ENCODE measurements around the gene MYO9A. TPM values are rescaled to one million over a fixed set of nuclear protein-coding genes. Genes with fewer than 3 reads are reported as not detected.

Gene MYO9A
- total and polyA plus RNA-seq, 10 of the 15 experiments (the other 5 are each of a cell fraction or from before 2014, with no cell fraction given): 3.3 to 25.3 (median 12.2) TPM

DNA sequence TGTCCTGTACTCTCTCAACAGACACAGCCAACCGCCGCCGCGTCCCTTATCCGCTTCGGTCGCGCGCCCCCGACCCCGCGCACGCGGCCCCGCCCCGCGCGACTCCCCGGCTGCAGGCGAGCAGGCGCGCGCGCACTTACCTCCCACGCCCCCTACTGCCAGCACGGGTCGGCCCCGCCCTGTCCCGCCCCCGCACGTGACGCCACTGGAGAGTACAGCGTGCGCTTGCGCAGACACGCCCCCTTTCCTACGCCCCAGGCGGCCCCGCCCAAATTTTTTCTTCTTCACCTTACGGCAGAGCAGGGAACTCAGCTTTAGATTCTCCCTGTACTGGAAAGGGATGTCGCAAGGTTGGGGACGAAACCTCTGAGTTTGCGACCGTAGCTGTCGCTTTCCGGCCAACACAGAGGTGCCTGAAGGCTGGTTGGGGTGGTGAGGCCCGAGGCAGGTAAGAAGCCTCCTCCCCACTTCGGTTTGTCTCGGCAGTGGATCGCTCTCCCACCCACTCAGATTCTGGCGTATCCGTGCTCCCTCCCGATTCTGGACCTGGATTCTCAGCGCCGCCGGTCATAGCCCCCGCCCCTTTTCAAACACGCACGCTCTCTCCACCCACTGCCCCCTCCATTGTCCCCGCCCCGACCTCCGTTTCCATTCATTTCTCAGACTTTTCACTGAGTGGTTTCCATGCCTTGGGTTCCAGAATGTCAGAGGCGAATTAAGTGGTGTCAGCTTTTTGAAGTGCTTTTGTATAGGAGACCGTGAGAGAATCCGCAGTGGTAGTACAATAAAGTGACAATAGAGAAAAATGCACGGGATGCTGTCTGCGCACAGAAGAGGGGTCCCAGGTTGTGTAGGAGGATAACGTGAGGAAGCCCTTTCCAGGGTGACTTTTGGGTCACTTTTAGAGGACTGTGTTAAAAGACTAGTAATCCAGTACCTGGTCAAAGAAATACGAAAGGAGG lies at the start of gene MYO9A, which contains the start of gene SENP8 (continued):
- TF ChIP-seq, protein P1, sequence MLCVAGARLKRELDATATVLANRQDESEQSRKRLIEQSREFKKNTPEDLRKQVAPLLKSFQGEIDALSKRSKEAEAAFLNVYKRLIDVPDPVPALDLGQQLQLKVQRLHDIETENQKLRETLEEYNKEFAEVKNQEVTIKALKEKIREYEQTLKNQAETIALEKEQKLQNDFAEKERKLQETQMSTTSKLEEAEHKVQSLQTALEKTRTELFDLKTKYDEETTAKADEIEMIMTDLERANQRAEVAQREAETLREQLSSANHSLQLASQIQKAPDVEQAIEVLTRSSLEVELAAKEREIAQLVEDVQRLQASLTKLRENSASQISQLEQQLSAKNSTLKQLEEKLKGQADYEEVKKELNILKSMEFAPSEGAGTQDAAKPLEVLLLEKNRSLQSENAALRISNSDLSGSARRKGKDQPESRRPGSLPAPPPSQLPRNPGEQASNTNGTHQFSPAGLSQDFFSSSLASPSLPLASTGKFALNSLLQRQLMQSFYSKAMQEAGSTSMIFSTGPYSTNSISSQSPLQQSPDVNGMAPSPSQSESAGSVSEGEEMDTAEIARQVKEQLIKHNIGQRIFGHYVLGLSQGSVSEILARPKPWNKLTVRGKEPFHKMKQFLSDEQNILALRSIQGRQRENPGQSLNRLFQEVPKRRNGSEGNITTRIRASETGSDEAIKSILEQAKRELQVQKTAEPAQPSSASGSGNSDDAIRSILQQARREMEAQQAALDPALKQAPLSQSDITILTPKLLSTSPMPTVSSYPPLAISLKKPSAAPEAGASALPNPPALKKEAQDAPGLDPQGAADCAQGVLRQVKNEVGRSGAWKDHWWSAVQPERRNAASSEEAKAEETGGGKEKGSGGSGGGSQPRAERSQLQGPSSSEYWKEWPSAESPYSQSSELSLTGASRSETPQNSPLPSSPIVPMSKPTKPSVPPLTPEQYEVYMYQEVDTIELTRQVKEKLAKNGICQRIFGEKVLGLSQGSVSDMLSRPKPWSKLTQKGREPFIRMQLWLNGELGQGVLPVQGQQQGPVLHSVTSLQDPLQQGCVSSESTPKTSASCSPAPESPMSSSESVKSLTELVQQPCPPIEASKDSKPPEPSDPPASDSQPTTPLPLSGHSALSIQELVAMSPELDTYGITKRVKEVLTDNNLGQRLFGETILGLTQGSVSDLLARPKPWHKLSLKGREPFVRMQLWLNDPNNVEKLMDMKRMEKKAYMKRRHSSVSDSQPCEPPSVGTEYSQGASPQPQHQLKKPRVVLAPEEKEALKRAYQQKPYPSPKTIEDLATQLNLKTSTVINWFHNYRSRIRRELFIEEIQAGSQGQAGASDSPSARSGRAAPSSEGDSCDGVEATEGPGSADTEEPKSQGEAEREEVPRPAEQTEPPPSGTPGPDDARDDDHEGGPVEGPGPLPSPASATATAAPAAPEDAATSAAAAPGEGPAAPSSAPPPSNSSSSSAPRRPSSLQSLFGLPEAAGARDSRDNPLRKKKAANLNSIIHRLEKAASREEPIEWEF (IDR thresholded peaks at IDR 0.05; ENCODE audit: insufficient replicate concordance, low read depth, low read length): no peak
- TF ChIP-seq PML (IDR thresholded peaks at IDR 0.05; ENCODE audit: low read length): peak; percentile 78
- TF ChIP-seq NFXL1 (IDR thresholded peaks at IDR 0.05; ENCODE audit: borderline replicate concordance): no peak
- TF ChIP-seq RFX5 (IDR thresholded peaks at IDR 0.05; ENCODE audit: low read depth, low read length): 0 out of 2 replicates have a peak, but pooled peaks have one; percentile 37
- no peak for TF ChIP-seq TARDBP (IDR thresholded peaks at IDR 0.05; ENCODE audit: borderline replicate concordance)
- TF ChIP-seq, protein P2, sequence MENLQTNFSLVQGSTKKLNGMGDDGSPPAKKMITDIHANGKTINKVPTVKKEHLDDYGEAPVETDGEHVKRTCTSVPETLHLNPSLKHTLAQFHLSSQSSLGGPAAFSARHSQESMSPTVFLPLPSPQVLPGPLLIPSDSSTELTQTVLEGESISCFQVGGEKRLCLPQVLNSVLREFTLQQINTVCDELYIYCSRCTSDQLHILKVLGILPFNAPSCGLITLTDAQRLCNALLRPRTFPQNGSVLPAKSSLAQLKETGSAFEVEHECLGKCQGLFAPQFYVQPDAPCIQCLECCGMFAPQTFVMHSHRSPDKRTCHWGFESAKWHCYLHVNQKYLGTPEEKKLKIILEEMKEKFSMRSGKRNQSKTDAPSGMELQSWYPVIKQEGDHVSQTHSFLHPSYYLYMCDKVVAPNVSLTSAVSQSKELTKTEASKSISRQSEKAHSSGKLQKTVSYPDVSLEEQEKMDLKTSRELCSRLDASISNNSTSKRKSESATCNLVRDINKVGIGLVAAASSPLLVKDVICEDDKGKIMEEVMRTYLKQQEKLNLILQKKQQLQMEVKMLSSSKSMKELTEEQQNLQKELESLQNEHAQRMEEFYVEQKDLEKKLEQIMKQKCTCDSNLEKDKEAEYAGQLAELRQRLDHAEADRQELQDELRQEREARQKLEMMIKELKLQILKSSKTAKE (IDR thresholded peaks at IDR 0.05; ENCODE audit: low read depth, poor library complexity, severe bottlenecking): no peak
- TF ChIP-seq TBL1XR1 (IDR thresholded peaks at IDR 0.05; ENCODE audit: low read depth, low read length): no peak
- no peak for TF ChIP-seq CBX3 (IDR thresholded peaks at IDR 0.05; ENCODE audit: borderline replicate concordance, low read depth)
- peak; percentile 32 to 99 for TF ChIP-seq EGR1 (IDR thresholded peaks at IDR 0.05; ENCODE audit: borderline replicate concordance in 1 of 2, low read depth in 2 of 2, low read length in 2 of 2)
- no peak for TF ChIP-seq NR2C2 (IDR thresholded peaks at IDR 0.05; ENCODE audit: borderline replicate concordance, control insufficient read depth, insufficient read length, low read depth)
- peak; percentile 87 for TF ChIP-seq NBN (IDR thresholded peaks at IDR 0.05)
- no peak for TF ChIP-seq KLF5 (IDR thresholded peaks at IDR 0.05; ENCODE audit: partially characterized antibody)
- TF ChIP-seq, protein P3, sequence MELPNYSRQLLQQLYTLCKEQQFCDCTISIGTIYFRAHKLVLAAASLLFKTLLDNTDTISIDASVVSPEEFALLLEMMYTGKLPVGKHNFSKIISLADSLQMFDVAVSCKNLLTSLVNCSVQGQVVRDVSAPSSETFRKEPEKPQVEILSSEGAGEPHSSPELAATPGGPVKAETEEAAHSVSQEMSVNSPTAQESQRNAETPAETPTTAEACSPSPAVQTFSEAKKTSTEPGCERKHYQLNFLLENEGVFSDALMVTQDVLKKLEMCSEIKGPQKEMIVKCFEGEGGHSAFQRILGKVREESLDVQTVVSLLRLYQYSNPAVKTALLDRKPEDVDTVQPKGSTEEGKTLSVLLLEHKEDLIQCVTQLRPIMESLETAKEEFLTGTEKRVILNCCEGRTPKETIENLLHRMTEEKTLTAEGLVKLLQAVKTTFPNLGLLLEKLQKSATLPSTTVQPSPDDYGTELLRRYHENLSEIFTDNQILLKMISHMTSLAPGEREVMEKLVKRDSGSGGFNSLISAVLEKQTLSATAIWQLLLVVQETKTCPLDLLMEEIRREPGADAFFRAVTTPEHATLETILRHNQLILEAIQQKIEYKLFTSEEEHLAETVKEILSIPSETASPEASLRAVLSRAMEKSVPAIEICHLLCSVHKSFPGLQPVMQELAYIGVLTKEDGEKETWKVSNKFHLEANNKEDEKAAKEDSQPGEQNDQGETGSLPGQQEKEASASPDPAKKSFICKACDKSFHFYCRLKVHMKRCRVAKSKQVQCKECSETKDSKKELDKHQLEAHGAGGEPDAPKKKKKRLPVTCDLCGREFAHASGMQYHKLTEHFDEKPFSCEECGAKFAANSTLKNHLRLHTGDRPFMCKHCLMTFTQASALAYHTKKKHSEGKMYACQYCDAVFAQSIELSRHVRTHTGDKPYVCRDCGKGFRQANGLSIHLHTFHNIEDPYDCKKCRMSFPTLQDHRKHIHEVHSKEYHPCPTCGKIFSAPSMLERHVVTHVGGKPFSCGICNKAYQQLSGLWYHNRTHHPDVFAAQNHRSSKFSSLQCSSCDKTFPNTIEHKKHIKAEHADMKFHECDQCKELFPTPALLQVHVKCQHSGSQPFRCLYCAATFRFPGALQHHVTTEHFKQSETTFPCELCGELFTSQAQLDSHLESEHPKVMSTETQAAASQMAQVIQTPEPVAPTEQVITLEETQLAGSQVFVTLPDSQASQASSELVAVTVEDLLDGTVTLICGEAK (IDR thresholded peaks at IDR 0.05; ENCODE audit: borderline replicate concordance): no peak
- no peak for TF ChIP-seq TCF3 (IDR thresholded peaks at IDR 0.05; ENCODE audit: borderline replicate concordance, insufficient read depth, low read depth, low read length)

Data from GM12878 (cell line).